MCF 10A (cell line): ENCODE data around the gene FGD2. TPM values are rescaled to one million over a fixed set of nuclear protein-coding genes. Genes with fewer than 3 reads are reported as not detected.

ENCODE experiments used
- BruUV-seq: library from RNA; stranded (reverse); fragments of 400-500 nt; replicated peaks from 2 replicates; lab custom pipeline; 2021; lab: Mats Ljungman, UMichigan
- CTCF ChIA-PET: fragments of 300-600 bp; sonication (Branson Sonifier 250); formaldehyde crosslinking; extraction: SDS; loops from one replicate; lab custom pipeline; 2021; ENCODE audit warnings: antibody characterized with exemption, inconsistent platforms; lab: Yijun Ruan, JAX
- POLR2A ChIA-PET: fragments of 300-600, 350-650 bp; sonication (Branson Sonifier 250); formaldehyde crosslinking; extraction: SDS; loops from one replicate; lab custom pipeline; 2020; ENCODE audit warnings: antibody characterized with exemption, inconsistent platforms; lab: Yijun Ruan, JAX
- DNase-seq: peaks from one replicate; pipeline ENCODE4 v3.0.0-alpha.2; 2018; ENCODE audit not compliant: unreplicated experiment
- H3K27ac Mint-ChIP-seq: one replicate; pipeline ENCODE4 v1.8.0; 2022; ENCODE audit warnings: mild to moderate bottlenecking, low read depth, mixed read lengths; ENCODE audit not compliant: unreplicated experiment
- H3K27me3 Mint-ChIP-seq: one replicate; pipeline ENCODE4 v1.8.0; 2022; ENCODE audit warnings: mixed read lengths; ENCODE audit not compliant: insufficient read depth, unreplicated experiment
- H3K36me3 Mint-ChIP-seq: one replicate; pipeline ENCODE4 v1.8.0; 2022; ENCODE audit warnings: mild to moderate bottlenecking, moderate library complexity, mixed read lengths; ENCODE audit not compliant: insufficient read depth, unreplicated experiment
- H3K4me1 Mint-ChIP-seq: one replicate; pipeline ENCODE4 v1.8.0; 2022; ENCODE audit warnings: mixed read lengths; ENCODE audit not compliant: insufficient read depth, unreplicated experiment
- H3K4me3 Mint-ChIP-seq: one replicate; pipeline ENCODE4 v1.8.0; 2022; ENCODE audit warnings: mild to moderate bottlenecking, moderate library complexity, mixed read lengths; ENCODE audit not compliant: unreplicated experiment
- H3K9me3 Mint-ChIP-seq: one replicate; pipeline ENCODE4 v1.8.0; 2022; ENCODE audit warnings: mixed read lengths; ENCODE audit not compliant: unreplicated experiment
- CTCF ChIP-seq: fragments of 200-600 bp; IDR thresholded peaks from one replicate; pipeline ENCODE4 v1.8.0; 2022; ENCODE audit warnings: antibody characterized with exemption, mild to moderate bottlenecking; ENCODE audit not compliant: unreplicated experiment
- intact Hi-C: fragments of 100-400 bp; cut with micrococcal nuclease; formaldehyde crosslinking; loops from 2 replicates; pipeline ENCODE4 v1.14.1; 2022
- total RNA-seq: library from RNA; stranded (reverse); gene quantifications from 2 replicates; pipeline ENCODE4 v1.2.3, GENCODE V29; 2022

The FGD2 gene
- total RNA-seq, 1 experiment from 2014 or later: not detected

DNA sequence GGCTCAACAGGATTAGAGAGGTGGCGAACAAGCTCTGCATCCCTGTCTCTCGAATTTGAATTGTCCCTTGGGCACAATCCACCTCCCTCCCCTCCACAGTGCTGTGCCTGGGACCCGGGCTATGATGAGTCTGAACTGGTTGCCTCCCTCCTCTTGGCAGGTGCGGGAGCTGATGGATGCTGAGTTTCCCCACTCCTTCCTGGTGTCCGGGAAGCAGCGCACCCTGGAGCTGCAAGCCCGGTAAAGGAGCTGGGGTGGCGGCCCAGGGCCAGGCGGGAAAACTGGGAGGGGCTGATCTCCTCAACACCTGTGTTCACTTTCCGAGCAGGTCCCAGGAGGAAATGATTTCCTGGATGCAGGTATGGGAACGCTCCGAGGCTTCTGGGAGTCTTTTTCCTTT is 14.9 kb downstream of the FGD2 start:
- ChIA-PET CTCF (interaction anchor here (1.1 to 16.7 kb wide), 9 partner anchors 11 to 255 kb away, joined by 3 to 359 read pairs (median 59); partner anchors contain the start of genes C6orf89 and PIM1), POLR2A (interaction anchor here (0.6 to 9.7 kb wide), 5 partner anchors 13 to 192 kb away, joined by 3 to 117 read pairs (median 4); partner anchors contain the start of gene PIM1)
- no peak for TF ChIP-seq CTCF
- no peaks in the 10 kb centered on the region for H3K9me3 Mint-ChIP-seq
- intact Hi-C loops: no loop called here
- H3K4me3 Mint-ChIP-seq: no peak overlapping the region
- H3K27ac Mint-ChIP-seq: no peak overlapping the region
- H3K4me1 Mint-ChIP-seq: peaks cover 40% of the 10 kb centered on the region
- no peaks in the 10 kb centered on the region for H3K27me3 Mint-ChIP-seq
- DNase-seq: peak; percentile 47
- no peaks in the 10 kb centered on the region for H3K36me3 Mint-ChIP-seq
- BruUV-seq: no TSS peak

GRCh38 chr6:37020812-37021211 is 15.4 kb downstream of the FGD2 start:
- H3K9me3 Mint-ChIP-seq: no peaks in the 10 kb centered on the region
- ChIA-PET POLR2A (interaction anchor here (0.6 to 9.7 kb wide), 4 partner anchors 13 to 151 kb away, joined by 3 to 117 read pairs (median 26); partner anchors contain the start of gene PIM1), CTCF (interaction anchor here (0.6 to 16.7 kb wide), 9 partner anchors 10 to 255 kb away, joined by 3 to 359 read pairs (median 5); partner anchors contain the start of gene PIM1)
- intact Hi-C loops: no loop called here
- peaks cover 44% of the 10 kb centered on the region for H3K4me1 Mint-ChIP-seq
- no peaks in the 10 kb centered on the region for H3K36me3 Mint-ChIP-seq
- BruUV-seq: no TSS peak
- no peak for DNase-seq
- H3K27me3 Mint-ChIP-seq: no peaks in the 10 kb centered on the region
- no peak overlapping the region for H3K4me3 Mint-ChIP-seq
- TF ChIP-seq CTCF: no peak
- H3K27ac Mint-ChIP-seq: no peak overlapping the region

DNA sequence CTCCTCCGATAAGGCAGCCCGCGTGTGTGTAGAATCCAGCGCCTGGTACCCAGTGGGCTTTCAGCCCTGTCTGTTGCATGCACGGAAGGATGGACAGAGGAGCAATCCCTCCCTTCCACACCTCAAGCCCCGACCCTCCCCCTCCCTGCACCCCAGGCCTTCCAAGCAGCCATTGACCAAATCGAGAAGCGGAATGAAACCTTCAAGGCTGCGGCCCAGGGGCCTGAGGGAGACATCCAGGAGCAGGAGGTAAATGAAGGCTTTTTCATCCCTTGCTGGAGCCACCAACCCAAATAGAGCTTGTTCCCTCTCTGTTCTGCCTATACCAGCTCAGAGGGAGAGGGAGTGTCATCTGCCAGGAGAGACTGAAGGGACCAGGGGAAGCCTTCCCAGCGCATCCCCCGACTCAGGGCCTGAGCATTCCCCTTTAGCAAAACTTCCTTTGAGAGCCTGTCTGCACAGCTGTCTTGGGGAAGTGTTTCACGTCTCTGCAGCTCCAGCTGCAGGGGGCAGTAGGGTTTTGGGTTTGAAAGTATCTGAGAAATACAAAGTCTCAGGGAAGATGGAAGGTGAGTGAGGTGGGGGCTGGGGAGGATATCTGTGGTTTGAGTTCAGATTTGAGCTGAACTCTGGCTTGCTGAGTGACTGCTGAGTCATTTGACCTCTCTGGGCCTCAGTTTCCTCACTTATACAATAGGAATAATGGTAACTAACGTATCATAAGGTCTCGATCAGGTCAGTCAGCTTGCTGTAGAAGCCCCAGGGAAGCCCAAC is 16.1 kb downstream of the FGD2 start:
- Mint-ChIP-seq H3K27ac (no peak overlapping the region), H3K27me3 (no peaks in the 10 kb centered on the region), H3K9me3 (no peaks in the 10 kb centered on the region), H3K36me3 (no peaks in the 10 kb centered on the region), H3K4me3 (no peak overlapping the region), H3K4me1 (peaks cover 47% of the 10 kb centered on the region)
- CTCF ChIA-PET: interaction anchor here (0.6 to 16.7 kb wide), 10 partner anchors 10 to 187 kb away, joined by 3 to 359 read pairs (median 6); partner anchors contain the start of gene PIM1
- DNase-seq: peak; percentile 61
- TF ChIP-seq CTCF: peak; percentile 44
- no TSS peak for BruUV-seq
- POLR2A ChIA-PET: interaction anchor here (0.6 to 9.7 kb wide), 5 partner anchors 36 to 192 kb away, joined by 3 to 117 read pairs (median 6); partner anchors contain the start of gene PIM1
- intact Hi-C loops: no loop called here

- no peak for TF ChIP-seq CTCF
- Mint-ChIP-seq H3K9me3 (no peaks in the 10 kb centered on the region), H3K36me3 (no peaks in the 10 kb centered on the region), H3K27me3 (no peaks in the 10 kb centered on the region), H3K4me3 (no peak overlapping the region), H3K27ac (no peak overlapping the region), H3K4me1 (peaks cover 47% of the 10 kb centered on the region)
- ChIA-PET CTCF (interaction anchor here (0.7 to 16.7 kb wide), 8 partner anchors 9 to 257 kb away, joined by 3 to 359 read pairs (median 36); partner anchors contain the start of gene PIM1), POLR2A (interaction anchor here (1.4 to 9.7 kb wide), 4 partner anchors 24 to 191 kb away, joined by 3 to 117 read pairs (median 28); partner anchors contain the start of gene PIM1)
- intact Hi-C loops: no loop called here
- no peak for DNase-seq
- BruUV-seq: no TSS peak
Measured at GRCh38 chr6:37022135-37022863, 16.8 kb downstream of the FGD2 start.
